K562 (cell line): Measurements from ENCODE around the gene ZNF213. TPM values are rescaled to one million over a fixed set of nuclear protein-coding genes. Genes with fewer than 3 reads are reported as not detected.

ENCODE experiments used
- BRF2 ChIP-seq: IDR thresholded peaks from 3 replicates; pipeline ENCODE4 v1.6.1; 2011; ENCODE audit warnings: borderline replicate concordance, mild to moderate bottlenecking; ENCODE audit not compliant: insufficient read length, insufficient read depth
- CEBPG ChIP-seq, 3 experiments: fragments of 200-800 bp in 1 of 3; sonication (Bioruptor generic) in 1 of 3; sonication (generic) in 1 of 3; formaldehyde crosslinking in 1 of 3; IDR thresholded peaks in 2 of 3; conservative IDR thresholded peaks in 1 of 3; 2 replicates each; pipeline versions ENCODE4 v1.6.1 to v1.8.0; 2016 to 2022; ENCODE audit warnings: missing compliant biosample characterization in 2 of 3, missing genetic modification characterization in 2 of 3, mild to moderate bottlenecking in 1 of 3, missing genetic modification reagents in 1 of 3
- CHD2 ChIP-seq: IDR thresholded peaks from 2 replicates; pipeline ENCODE4 v1.6.1; 2011; ENCODE audit warnings: low read depth, low read length
- CREB3L1 ChIP-seq: fragments of 450-650 bp; IDR thresholded peaks from 2 replicates; pipeline ENCODE4 v1.6.1; 2014; ENCODE audit warnings: low read depth, mild to moderate bottlenecking, moderate library complexity, borderline replicate concordance
- E2F6 ChIP-seq, 2 experiments: IDR thresholded peaks; 2 replicates each; pipeline ENCODE4 v1.6.1; 2011; ENCODE audit warnings: borderline replicate concordance in 1 of 2, control low read depth in 1 of 2, low read depth in 1 of 2, low read length in 1 of 2, mild to moderate bottlenecking in 1 of 2, mixed read lengths in 1 of 2, moderate library complexity in 1 of 2; ENCODE audit not compliant: insufficient read depth in 1 of 2, insufficient read length in 1 of 2, poor library complexity in 1 of 2, severe bottlenecking in 1 of 2; ENCODE audit errors: extremely low read depth in 1 of 2
- ETS2 ChIP-seq: IDR thresholded peaks from 2 replicates; pipeline ENCODE4 v1.6.1; 2016; ENCODE audit warnings: borderline replicate concordance, missing genetic modification characterization, mild to moderate bottlenecking, moderate library complexity, missing compliant biosample characterization; ENCODE audit not compliant: poor library complexity, severe bottlenecking
- HEY1 ChIP-seq: fragments of 250-450 bp; sonication (Bioruptor Pico); IDR thresholded peaks from 2 replicates; pipeline ENCODE4 v1.5.0; 2020; ENCODE audit warnings: mild to moderate bottlenecking, moderate library complexity, borderline replicate concordance
- L3MBTL2 ChIP-seq: fragments of 450-650 bp; IDR thresholded peaks from 2 replicates; pipeline ENCODE4 v1.6.1; 2016; ENCODE audit warnings: mild to moderate bottlenecking, moderate library complexity
- LCOR ChIP-seq: sonication (generic); formaldehyde crosslinking; IDR thresholded peaks from 2 replicates; pipeline ENCODE4 v1.8.0; 2022; ENCODE audit warnings: mild to moderate bottlenecking, missing genetic modification reagents
- MAZ ChIP-seq, 2 experiments: fragments of 450-650 bp in 1 of 2; sonication (generic) in 1 of 2; formaldehyde crosslinking; IDR thresholded peaks in 1 of 2; conservative IDR thresholded peaks in 1 of 2; 2 replicates each; pipeline versions ENCODE4 v1.4.0 to v1.5.0; 2020; ENCODE audit warnings: mild to moderate bottlenecking in 1 of 2, missing genetic modification reagents in 1 of 2
- NONO ChIP-seq, 2 experiments: fragments of 200-400 bp in 1 of 2; fragments of 450-650 bp in 1 of 2; formaldehyde crosslinking in 1 of 2; IDR thresholded peaks; 2 replicates each; pipeline ENCODE4 v1.6.1; 2017; ENCODE audit warnings: low read depth in 2 of 2, mild to moderate bottlenecking in 2 of 2, moderate library complexity in 2 of 2, low read length in 1 of 2
- PHF8 ChIP-seq: fragments of 200-600 bp; sonication (generic); IDR thresholded peaks from 2 replicates; pipeline ENCODE4 v1.6.1; 2012; ENCODE audit warnings: mixed run types, mild to moderate bottlenecking, inconsistent platforms, low read length, moderate library complexity, borderline replicate concordance
- POLR2G ChIP-seq: fragments of 200-400 bp; formaldehyde crosslinking; IDR thresholded peaks from 2 replicates; pipeline ENCODE4 v1.6.1; 2017; ENCODE audit warnings: low read depth, mild to moderate bottlenecking, antibody characterized with exemption, low read length, moderate library complexity
- SIN3A ChIP-seq, 2 experiments: fragments of 150-350 bp in 1 of 2; IDR thresholded peaks; 2 replicates each; pipeline ENCODE4 v1.6.1; 2011 to 2016; ENCODE audit warnings: borderline replicate concordance in 2 of 2, low read depth in 2 of 2, low read length in 2 of 2, mild to moderate bottlenecking in 2 of 2, moderate library complexity in 2 of 2; ENCODE audit not compliant: control insufficient read depth in 1 of 2
- YY1 ChIP-seq, 3 experiments: IDR thresholded peaks; 2 replicates each; pipeline ENCODE4 v1.6.1; 2011; ENCODE audit warnings: low read length in 2 of 3, mild to moderate bottlenecking in 2 of 3, moderate library complexity in 2 of 3, borderline replicate concordance in 1 of 3, control low read depth in 1 of 3, low read depth in 1 of 3; ENCODE audit not compliant: insufficient read depth in 3 of 3, insufficient replicate concordance in 2 of 3, control insufficient read depth in 1 of 3, insufficient read length in 1 of 3; ENCODE audit errors: extremely low read depth in 1 of 3
- ZNF436 ChIP-seq: fragments of 250-450, 450-650 bp; sonication (Bioruptor Pico); formaldehyde crosslinking; IDR thresholded peaks from 2 replicates; pipeline ENCODE4 v1.7.0; 2020; ENCODE audit warnings: mild to moderate bottlenecking
- ZNF740 ChIP-seq, 3 experiments: fragments of 200-800 bp in 1 of 3; sonication (Bioruptor generic) in 1 of 3; sonication (generic) in 1 of 3; formaldehyde crosslinking in 1 of 3; IDR thresholded peaks; 2 replicates each; pipeline versions ENCODE4 v1.6.1 to v1.8.0; 2016 to 2022; ENCODE audit warnings: mild to moderate bottlenecking in 2 of 3, missing compliant biosample characterization in 2 of 3, missing genetic modification characterization in 2 of 3, missing genetic modification reagents in 1 of 3
- polyA plus RNA-seq, 8 experiments: library from polyadenylated mRNA; depleted of rRNA in 4 of 8; stranded (reverse) in 5 of 8; unstranded in 3 of 8; fragments of >200 nt; fragmentation: Nextera tagmentation in 2 of 8; fragmentation: Illumina TruSeq in 1 of 8; extraction: Ambion mirVana in 2 of 8; extraction: Trizol in 1 of 8; gene quantifications; 2 replicates each; pipeline versions ENCODE4 v1.2.1 to v1.2.3, GENCODE V29; 2011 to 2014; ENCODE audit warnings: inconsistent platforms in 1 of 8, missing spikeins in 1 of 8
- total RNA-seq, 7 experiments: library from RNA; depleted of rRNA in 6 of 7; stranded (reverse); fragments of >200 nt in 6 of 7; fragmentation: Illumina TruSeq in 2 of 7; extraction: Trizol in 2 of 7; gene quantifications; 2 replicates each; pipeline versions ENCODE4 v1.2.1 to v1.2.3, GENCODE V29; 2011 to 2021; ENCODE audit warnings: low replicate concordance in 1 of 7

The ZNF213 gene
- total and polyA plus RNA-seq, 9 of the 15 experiments (the other 6 are each of a cell fraction or from before 2014, with no cell fraction given) = 0.49 to 10.0 (median 1.8) TPM

- no peak; a peak in 1 of 4 replicates for TF ChIP-seq SIN3A (IDR thresholded peaks at IDR 0.05; ENCODE audit: borderline replicate concordance in 2 of 2, control insufficient read depth in 1 of 2, low read depth in 2 of 2, low read length in 2 of 2)
- no peak for TF ChIP-seq CEBPG (CRISPR knock-in tag; IDR thresholded peaks at IDR 0.05)
- TF ChIP-seq CEBPG (tag; conservative IDR thresholded peaks at IDR 0.05 in 1 of 2, IDR thresholded peaks at IDR 0.05 in 1 of 2) = 0 out of 4 replicates have a peak, but pooled peaks of 1 of the 2 experiments have one; percentile 30
- peak; percentile 54; the same call in 1 of the 2 replicates for TF ChIP-seq PHF8
- TF ChIP-seq BRF2 = no peak
- TF ChIP-seq ZNF436 (CRISPR knock-in tag) = no peak
- TF ChIP-seq YY1 (IDR thresholded peaks at IDR 0.05; ENCODE audit: borderline replicate concordance in 1 of 3, control insufficient read depth in 1 of 3, extremely low read depth in 1 of 3, insufficient read depth in 3 of 3, insufficient read length in 1 of 3, insufficient replicate concordance in 2 of 3, low read depth in 1 of 3, low read length in 2 of 3) = peak; percentile 37 to 88 (median 82)
- TF ChIP-seq ZNF740 (CRISPR knock-in tag; IDR thresholded peaks at IDR 0.05) = peak; percentile 87
- TF ChIP-seq ZNF740 (tag; IDR thresholded peaks at IDR 0.05) = peak in 1 of 2 experiments; percentile 73; a peak in 1 of 4 replicates
- peak; percentile 44 to 49; a peak in 1 of 4 replicates for TF ChIP-seq MAZ (CRISPR knock-in tag; conservative IDR thresholded peaks at IDR 0.05 in 1 of 2, IDR thresholded peaks at IDR 0.05 in 1 of 2)
- TF ChIP-seq HEY1 (CRISPR knock-in tag) = no peak
- no peak for TF ChIP-seq ETS2
- 0 out of 2 replicates have a peak, but pooled peaks have one; percentile 25 for TF ChIP-seq CHD2
- peak; percentile 67 for TF ChIP-seq POLR2G
- TF ChIP-seq L3MBTL2 = peak; percentile 68
- peak; percentile 56 to 74 for TF ChIP-seq E2F6 (IDR thresholded peaks at IDR 0.05; ENCODE audit: borderline replicate concordance in 1 of 2, extremely low read depth in 1 of 2, insufficient read depth in 1 of 2, insufficient read length in 1 of 2, low read depth in 1 of 2, low read length in 1 of 2, poor library complexity in 1 of 2, severe bottlenecking in 1 of 2)
- no peak for TF ChIP-seq NONO (IDR thresholded peaks at IDR 0.05; ENCODE audit: low read depth in 2 of 2, low read length in 1 of 2)
- peak; percentile 69; the same call in 1 of the 2 replicates for TF ChIP-seq CREB3L1
- peak; percentile 37; the same call in 1 of the 2 replicates for TF ChIP-seq LCOR (CRISPR knock-in tag)
These were observed 15.0 kb downstream of the ZNF213 start (continued) for GRCh38 chr16:3149630-3150345.
